Activated naive CD8-positive, alpha-beta T cell (primary cell): Measurements from ENCODE around the gene TNFRSF6B.
"Not testable (repeated sequence)": the region's sequence is repeated elsewhere in the genome, so short reads cannot be mapped to it uniquely, and the experiment has no call there.

Experiments used
- H3K27ac Mint-ChIP-seq: one replicate; pipeline ENCODE4 v1.8.0; 2021; ENCODE audit warnings: mixed read lengths
- H3K27me3 Mint-ChIP-seq: one replicate; pipeline ENCODE4 v1.8.0; 2021; ENCODE audit warnings: mixed read lengths
- H3K36me3 Mint-ChIP-seq: one replicate; pipeline ENCODE4 v1.8.0; 2021; ENCODE audit warnings: mixed read lengths
- H3K4me1 Mint-ChIP-seq: one replicate; pipeline ENCODE4 v1.8.0; 2021; ENCODE audit warnings: low read depth, mixed read lengths
- H3K4me3 Mint-ChIP-seq: one replicate; pipeline ENCODE4 v1.8.0; 2021; ENCODE audit warnings: mild to moderate bottlenecking, mixed read lengths
- H3K9me3 Mint-ChIP-seq: one replicate; pipeline ENCODE4 v1.8.0; 2021; ENCODE audit warnings: low read depth, mixed read lengths

The TNFRSF6B gene

GRCh38 chr20:63658749-63659187, 37.7 kb upstream of the TNFRSF6B start:
- no peaks in the 10 kb centered on the region for H3K36me3 Mint-ChIP-seq
- peak overlapping the region; percentile 97 for H3K4me3 Mint-ChIP-seq
- peaks cover 26% of the 10 kb centered on the region for H3K4me1 Mint-ChIP-seq
- peak overlapping the region; percentile 94 for H3K27ac Mint-ChIP-seq
- H3K27me3 Mint-ChIP-seq: no peaks in the 10 kb centered on the region
- H3K9me3 Mint-ChIP-seq: no peaks in the 10 kb centered on the region

GRCh38 chr20:63659370-63659769, 37.1 kb upstream of the TNFRSF6B start:
- Mint-ChIP-seq H3K4me3 (peak overlapping the region; percentile 97), H3K27ac (no peak overlapping the region), H3K27me3 (no peaks in the 10 kb centered on the region), H3K9me3 (no peaks in the 10 kb centered on the region), H3K4me1 (peaks cover 20% of the 10 kb centered on the region), H3K36me3 (no peaks in the 10 kb centered on the region)

GRCh38 chr20:63660174-63660573, 36.3 kb upstream of the TNFRSF6B start:
- not testable (repeated sequence) for H3K27ac Mint-ChIP-seq, H3K9me3 Mint-ChIP-seq

DNA sequence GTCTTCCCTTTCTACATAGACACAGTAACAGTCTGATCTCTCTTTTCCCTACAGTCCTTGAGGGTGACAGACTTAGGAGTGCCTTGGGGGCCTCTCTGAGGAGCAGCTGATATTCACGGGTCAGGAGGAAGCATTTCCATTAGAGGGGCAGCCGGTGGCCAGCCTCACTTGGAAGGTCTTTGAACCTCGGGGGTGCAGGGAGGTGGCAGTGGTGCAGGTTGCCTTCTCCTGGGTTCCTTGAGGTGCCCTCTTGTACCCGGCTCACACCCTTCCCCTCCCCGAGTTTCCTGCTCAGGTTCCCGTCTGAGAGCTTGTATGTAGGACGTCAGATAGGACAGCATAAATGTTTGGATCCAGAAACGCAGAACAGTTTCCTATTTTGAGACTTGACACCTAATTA, 35.8 kb upstream of the TNFRSF6B start:
- peaks cover 14% of the 10 kb centered on the region for H3K4me1 Mint-ChIP-seq
- no peaks in the 10 kb centered on the region for H3K36me3 Mint-ChIP-seq
- peak overlapping the region; percentile 97 for H3K4me3 Mint-ChIP-seq
- no peak overlapping the region for H3K27ac Mint-ChIP-seq
- no peaks in the 10 kb centered on the region for H3K9me3 Mint-ChIP-seq
- no peaks in the 10 kb centered on the region for H3K27me3 Mint-ChIP-seq

More at GRCh38 chr20:63660174-63660573, 36.3 kb upstream of the TNFRSF6B start:
- H3K36me3 Mint-ChIP-seq, H3K27me3 Mint-ChIP-seq: not testable (repeated sequence)
- Mint-ChIP-seq H3K4me3 (peak overlapping the region; percentile 97), H3K4me1 (peaks cover 14% of the 10 kb centered on the region)

DNA sequence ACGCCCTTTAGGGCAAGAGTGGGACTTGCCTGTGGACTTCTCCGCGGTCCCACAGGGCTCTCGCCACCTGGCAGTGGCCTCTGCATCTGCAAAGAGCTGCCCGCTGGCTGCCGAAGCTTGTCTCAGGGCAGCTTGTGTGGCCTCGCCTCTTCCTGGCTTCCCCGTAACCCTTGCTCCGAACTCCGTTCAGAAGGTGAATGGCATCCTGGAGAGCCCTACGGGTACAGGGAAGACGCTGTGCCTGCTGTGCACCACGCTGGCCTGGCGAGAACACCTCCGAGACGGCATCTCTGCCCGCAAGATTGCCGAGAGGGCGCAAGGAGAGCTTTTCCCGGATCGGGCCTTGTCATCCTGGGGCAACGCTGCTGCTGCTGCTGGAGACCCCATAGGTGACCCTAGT, 35.3 kb upstream of the TNFRSF6B start:
- Mint-ChIP-seq H3K4me3 (no peak overlapping the region), H3K27me3 (no peaks in the 10 kb centered on the region), H3K36me3 (no peaks in the 10 kb centered on the region), H3K9me3 (no peaks in the 10 kb centered on the region), H3K27ac (no peak overlapping the region), H3K4me1 (peaks cover 14% of the 10 kb centered on the region)

DNA sequence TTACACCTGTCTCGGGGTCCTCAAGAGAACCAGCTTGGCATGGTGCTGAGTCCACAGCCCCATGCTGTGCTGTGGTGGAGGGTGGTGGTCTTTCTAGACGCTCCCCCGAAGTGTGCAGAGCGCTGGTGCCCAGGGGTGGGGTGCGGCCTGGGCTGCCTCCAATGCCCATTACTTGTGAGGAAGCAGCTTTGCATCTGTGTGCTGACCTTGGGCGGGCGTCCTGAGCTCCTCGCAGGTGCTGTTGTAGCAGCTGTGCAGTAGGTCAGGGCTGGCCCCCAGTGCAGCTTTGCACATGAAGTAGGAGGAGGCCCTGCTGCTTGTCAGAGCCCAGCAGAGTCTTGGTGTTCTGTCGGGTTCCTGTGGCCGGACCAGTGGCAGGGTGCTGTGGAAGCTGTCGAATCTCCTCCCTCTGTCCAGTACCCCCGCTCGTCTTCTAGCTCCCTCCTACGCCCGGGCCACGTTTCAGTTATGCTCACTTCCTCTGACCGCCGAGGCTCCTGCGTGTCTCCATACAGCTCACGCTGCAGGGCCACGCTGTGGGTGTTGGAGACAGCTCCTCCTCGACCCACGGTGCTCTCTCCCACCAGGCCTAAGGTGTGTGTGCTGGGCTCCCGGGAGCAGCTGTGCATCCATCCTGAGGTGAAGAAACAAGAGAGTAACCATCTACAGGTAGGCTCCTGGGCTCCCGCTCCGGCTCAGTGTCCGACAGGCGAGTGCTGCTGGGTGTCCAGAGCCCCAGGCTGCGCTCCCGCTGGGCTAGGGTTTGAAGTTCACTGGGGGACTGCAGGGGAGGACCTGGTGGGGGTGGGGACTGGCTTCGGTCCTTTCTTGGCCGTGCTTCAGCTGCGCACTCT, 34.3 kb upstream of the TNFRSF6B start:
- Mint-ChIP-seq H3K9me3 (no peaks in the 10 kb centered on the region), H3K4me1 (peaks cover 12% of the 10 kb centered on the region), H3K4me3 (peak overlapping the region; percentile 38), H3K27me3 (no peaks in the 10 kb centered on the region), H3K27ac (no peak overlapping the region), H3K36me3 (no peaks in the 10 kb centered on the region)

GRCh38 chr20:63662813-63663189, 33.7 kb upstream of the TNFRSF6B start:
- H3K27ac Mint-ChIP-seq: no peak overlapping the region
- H3K36me3 Mint-ChIP-seq: no peaks in the 10 kb centered on the region
- no peaks in the 10 kb centered on the region for H3K9me3 Mint-ChIP-seq
- H3K4me1 Mint-ChIP-seq: peaks cover 12% of the 10 kb centered on the region
- no peaks in the 10 kb centered on the region for H3K27me3 Mint-ChIP-seq
- H3K4me3 Mint-ChIP-seq: no peak overlapping the region

DNA sequence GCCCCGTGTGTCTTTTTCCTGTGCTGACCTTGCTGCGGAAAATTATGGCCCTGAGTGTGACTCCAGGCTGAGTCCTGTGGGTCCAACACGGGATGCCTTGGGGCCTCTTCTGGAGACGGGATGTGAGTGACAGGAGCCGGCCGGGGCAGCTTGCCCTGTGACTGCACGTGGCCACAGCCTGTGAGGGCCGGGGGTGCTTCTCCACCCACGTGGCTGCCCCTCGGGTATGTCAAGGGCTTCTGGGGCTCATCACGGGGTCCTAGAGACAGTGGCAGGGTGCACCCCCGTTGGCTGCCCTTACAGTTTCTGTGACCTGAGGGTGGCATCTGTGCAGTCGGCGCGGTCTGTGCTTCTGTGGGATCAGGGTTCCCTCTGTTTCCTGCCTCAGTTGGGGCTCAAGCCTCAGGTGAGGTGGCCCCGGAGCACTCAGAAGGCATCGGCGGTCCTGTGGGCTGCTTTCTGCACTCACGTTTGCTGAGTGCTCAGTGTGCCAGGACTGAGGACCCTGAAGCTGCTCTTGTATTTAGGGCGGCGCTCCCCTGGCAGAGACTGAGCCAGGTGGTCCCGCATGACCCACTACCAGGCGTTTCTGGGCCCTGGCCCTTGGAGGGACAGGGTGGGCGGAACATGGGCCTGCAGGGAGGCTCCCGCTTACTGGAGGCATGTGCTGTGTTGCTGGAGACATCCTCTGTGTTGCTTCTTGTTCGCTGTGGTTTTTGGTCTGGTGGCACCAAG, 33.0 kb upstream of the TNFRSF6B start:
- H3K27me3 Mint-ChIP-seq: no peaks in the 10 kb centered on the region
- no peaks in the 10 kb centered on the region for H3K9me3 Mint-ChIP-seq
- H3K36me3 Mint-ChIP-seq: peaks cover 3% of the 10 kb centered on the region
- H3K4me1 Mint-ChIP-seq: peaks cover 9% of the 10 kb centered on the region
- no peak overlapping the region for H3K4me3 Mint-ChIP-seq
- H3K27ac Mint-ChIP-seq: no peak overlapping the region

DNA sequence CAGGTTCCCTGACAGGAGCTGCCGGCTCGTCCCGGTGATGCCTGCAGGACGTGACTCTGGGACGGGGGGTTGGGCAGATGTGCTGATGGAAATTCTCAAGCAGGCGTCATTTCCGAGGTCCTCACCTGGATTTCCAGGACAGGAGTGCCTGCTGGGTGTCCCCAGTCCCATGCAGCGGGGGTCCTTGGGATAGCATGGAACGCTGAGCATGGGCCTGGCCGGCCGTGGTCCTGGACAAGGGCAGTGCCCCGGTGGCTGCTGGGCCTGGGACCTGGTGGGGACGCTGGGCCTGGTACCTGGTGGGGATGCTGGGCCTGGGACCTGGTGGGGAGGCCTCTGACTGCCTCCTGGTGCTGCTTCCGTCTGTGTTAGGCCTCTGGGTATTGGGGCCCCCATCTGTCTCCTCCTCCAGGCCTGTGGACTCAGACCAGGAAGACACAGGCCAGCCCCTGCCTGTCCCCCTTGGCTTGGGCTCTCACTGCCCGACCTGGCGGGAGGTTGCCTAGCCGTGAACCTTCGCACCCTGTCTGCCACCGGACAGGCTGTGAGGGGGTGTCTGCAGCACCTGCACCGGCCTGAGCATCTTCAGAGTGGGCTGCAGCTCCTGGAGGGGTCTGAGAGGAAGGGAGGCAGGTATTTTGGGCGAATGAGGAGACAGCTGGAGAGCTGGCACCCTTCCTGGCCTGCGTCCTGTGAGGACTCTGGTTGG, 32.2 kb upstream of the TNFRSF6B start:
- no peak overlapping the region for H3K4me3 Mint-ChIP-seq
- peaks cover 7% of the 10 kb centered on the region for H3K4me1 Mint-ChIP-seq
- no peaks in the 10 kb centered on the region for H3K9me3 Mint-ChIP-seq
- H3K27ac Mint-ChIP-seq: no peak overlapping the region
- peaks cover 3% of the 10 kb centered on the region for H3K36me3 Mint-ChIP-seq
- H3K27me3 Mint-ChIP-seq: no peaks in the 10 kb centered on the region

DNA sequence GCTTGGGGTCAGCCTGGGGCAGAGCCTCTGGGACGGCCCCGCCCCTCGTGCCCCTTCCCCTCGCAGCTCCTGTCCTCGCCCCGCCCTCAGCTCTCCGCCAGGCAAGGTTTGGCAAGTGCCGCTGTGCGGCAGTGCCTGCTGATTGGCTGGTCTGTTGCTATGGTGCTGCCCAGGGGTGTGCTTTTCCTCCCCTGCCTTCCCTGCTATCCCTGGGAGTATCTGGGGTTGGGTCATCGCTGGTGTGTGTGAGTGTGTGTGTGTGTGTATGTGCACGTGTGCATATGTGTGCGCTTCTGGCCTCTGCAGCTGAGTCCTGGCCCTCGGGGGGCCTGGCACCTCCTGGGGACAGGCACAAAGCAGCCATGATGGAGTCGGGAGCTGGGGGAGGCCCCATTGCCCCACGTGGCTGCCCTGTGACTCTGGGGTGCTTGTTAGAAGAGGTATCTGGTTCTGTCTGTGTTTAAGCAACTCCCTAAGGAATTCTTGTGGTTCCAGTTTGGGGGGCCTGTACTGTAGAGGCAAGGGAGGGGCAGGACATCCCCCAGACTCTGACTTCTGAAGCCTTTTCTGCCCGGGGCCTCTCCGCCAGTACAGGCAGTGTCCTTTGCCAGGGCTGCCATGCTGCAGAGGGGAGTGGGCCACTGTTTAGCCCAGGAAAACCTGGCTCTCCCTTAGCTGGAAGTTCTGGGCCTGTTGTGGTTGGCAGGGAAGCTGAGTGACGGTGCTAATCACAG, 31.4 kb upstream of the TNFRSF6B start:
- Mint-ChIP-seq H3K9me3 (no peaks in the 10 kb centered on the region), H3K27ac (no peak overlapping the region), H3K4me1 (peaks cover under 1% of the 10 kb centered on the region), H3K27me3 (no peaks in the 10 kb centered on the region), H3K36me3 (peaks cover 3% of the 10 kb centered on the region), H3K4me3 (no peak overlapping the region)

- peaks cover 3% of the 10 kb centered on the region for H3K36me3 Mint-ChIP-seq
- H3K27ac Mint-ChIP-seq: no peak overlapping the region
- no peaks in the 10 kb centered on the region for H3K4me1 Mint-ChIP-seq
- no peaks in the 10 kb centered on the region for H3K27me3 Mint-ChIP-seq
- H3K9me3 Mint-ChIP-seq: no peaks in the 10 kb centered on the region
- H3K4me3 Mint-ChIP-seq: no peak overlapping the region
These were observed 30.7 kb upstream of the TNFRSF6B start for GRCh38 chr20:63665708-63666107.

GRCh38 chr20:63667858-63668257, 28.6 kb upstream of the TNFRSF6B start:
- H3K4me1 Mint-ChIP-seq: no peaks in the 10 kb centered on the region
- no peak overlapping the region for H3K27ac Mint-ChIP-seq
- no peak overlapping the region for H3K4me3 Mint-ChIP-seq
- H3K27me3 Mint-ChIP-seq: no peaks in the 10 kb centered on the region
- no peaks in the 10 kb centered on the region for H3K9me3 Mint-ChIP-seq
- peaks cover 3% of the 10 kb centered on the region for H3K36me3 Mint-ChIP-seq

- Mint-ChIP-seq H3K9me3 (no peaks in the 10 kb centered on the region), H3K27ac (no peak overlapping the region), H3K27me3 (no peaks in the 10 kb centered on the region), H3K4me3 (no peak overlapping the region), H3K36me3 (peaks cover 3% of the 10 kb centered on the region), H3K4me1 (no peaks in the 10 kb centered on the region)
These were observed 28.1 kb upstream of the TNFRSF6B start for GRCh38 chr20:63668351-63668750.

DNA sequence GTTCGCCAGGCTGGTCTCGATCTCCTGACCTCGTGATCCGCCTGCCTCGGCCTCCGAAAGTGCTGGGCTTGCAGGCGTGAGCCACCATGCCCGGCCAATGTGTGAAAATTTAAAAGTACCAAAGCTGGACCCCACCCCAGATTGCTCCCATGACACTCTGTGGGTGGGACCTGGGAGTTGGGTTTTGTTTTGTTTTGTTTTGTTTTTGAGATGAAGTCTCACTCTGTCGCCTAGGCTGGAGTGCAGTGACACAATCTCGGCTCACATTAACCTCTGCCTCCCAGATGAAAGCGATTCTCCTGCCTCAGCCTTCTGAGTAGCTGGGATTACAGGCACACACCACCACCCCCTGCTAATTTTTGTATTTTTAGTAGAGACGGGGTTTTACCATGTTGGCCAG, 24.8 kb upstream of the TNFRSF6B start:
- not testable (repeated sequence) for H3K4me1 Mint-ChIP-seq, H3K27me3 Mint-ChIP-seq, H3K36me3 Mint-ChIP-seq, H3K4me3 Mint-ChIP-seq, H3K9me3 Mint-ChIP-seq, H3K27ac Mint-ChIP-seq
